ENCODE measurements around the gene SHB.

The SHB gene

GRCh38 chr9:38067859-38068681 is 957 bp downstream of the SHB start:
- peak overlapping the region; percentile 80 for H3K4me3 ChIP-seq (ENCODE audit: low read depth, low read length)
- no peak overlapping the region for H3K9ac ChIP-seq
- no peaks in the 10 kb centered on the region for H3K9me3 ChIP-seq (ENCODE audit: control insufficient read depth, low read length)
- TF ChIP-seq, protein P1, sequence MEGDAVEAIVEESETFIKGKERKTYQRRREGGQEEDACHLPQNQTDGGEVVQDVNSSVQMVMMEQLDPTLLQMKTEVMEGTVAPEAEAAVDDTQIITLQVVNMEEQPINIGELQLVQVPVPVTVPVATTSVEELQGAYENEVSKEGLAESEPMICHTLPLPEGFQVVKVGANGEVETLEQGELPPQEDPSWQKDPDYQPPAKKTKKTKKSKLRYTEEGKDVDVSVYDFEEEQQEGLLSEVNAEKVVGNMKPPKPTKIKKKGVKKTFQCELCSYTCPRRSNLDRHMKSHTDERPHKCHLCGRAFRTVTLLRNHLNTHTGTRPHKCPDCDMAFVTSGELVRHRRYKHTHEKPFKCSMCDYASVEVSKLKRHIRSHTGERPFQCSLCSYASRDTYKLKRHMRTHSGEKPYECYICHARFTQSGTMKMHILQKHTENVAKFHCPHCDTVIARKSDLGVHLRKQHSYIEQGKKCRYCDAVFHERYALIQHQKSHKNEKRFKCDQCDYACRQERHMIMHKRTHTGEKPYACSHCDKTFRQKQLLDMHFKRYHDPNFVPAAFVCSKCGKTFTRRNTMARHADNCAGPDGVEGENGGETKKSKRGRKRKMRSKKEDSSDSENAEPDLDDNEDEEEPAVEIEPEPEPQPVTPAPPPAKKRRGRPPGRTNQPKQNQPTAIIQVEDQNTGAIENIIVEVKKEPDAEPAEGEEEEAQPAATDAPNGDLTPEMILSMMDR (IDR thresholded peaks at IDR 0.05), result no peak
- H3K27me3 ChIP-seq (ENCODE audit: control insufficient read depth, insufficient read depth, low read length), result no peaks in the 10 kb centered on the region
- peak overlapping the region; percentile 77 for H3K27ac ChIP-seq
- H3K4me2 ChIP-seq (ENCODE audit: low read length), result peak overlapping the region; percentile 94
- H3K4me1 ChIP-seq, result peaks cover 2% of the 10 kb centered on the region
- no peaks in the 10 kb centered on the region for H3K36me3 ChIP-seq (ENCODE audit: control insufficient read depth, insufficient read depth, low read length)
- H3K79me2 ChIP-seq, result peaks cover 3% of the 10 kb centered on the region
- peak overlapping the region; percentile 56 for H2AFZ ChIP-seq

DNA sequence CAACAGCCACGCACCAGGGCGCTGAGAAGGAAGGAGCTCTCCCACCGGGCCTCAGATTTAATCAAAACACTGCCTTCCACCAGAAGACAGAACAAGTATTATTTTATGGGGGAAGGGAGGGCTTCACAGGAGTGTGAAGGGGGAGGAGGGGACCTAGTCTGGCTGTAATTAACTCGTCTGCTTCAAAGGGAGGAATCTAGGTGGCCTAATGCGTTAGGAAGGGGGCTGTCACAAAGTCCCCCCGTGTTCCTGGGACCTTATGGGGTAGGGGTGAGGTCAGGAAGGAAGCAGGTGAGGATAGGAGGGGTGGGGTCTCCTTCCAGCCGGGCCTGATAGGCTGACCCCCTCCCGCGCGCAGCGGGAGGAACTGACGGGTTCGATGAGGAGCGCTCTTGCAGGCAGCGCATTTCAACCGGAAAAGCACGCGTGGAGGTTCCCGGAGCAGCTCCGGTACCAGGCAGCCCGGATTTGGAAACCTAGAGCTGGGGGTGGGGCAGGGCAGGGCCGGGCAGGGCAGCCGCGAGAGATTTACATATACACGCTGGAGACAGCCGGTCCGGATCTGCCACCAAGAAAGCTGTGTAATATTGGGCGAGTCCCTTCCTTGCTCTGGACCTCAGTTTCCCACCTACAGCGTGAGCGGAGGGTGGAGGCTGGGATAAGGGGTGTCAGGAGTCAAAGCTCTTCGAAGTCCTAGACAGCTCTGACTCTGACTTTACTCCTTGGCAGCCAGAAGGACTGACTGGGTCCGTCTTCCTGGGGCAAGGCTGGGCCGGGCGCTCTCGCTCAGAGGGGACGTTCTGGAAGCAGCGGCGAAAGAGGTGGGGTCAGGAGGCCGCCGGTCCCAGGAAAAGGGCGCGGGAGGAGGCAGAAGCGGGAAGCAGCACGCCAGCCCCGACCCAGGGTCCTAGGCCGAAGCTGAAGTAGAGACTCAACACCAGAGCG is 1.8 kb downstream of the SHB start:
- H3K4me1 ChIP-seq, result peaks cover 7% of the 10 kb centered on the region
- no peaks in the 10 kb centered on the region for H3K27me3 ChIP-seq (ENCODE audit: control insufficient read depth, insufficient read depth, low read length)

GRCh38 chr9:38066197-38066913 is 2.7 kb downstream of the SHB start:
- H3K27me3 ChIP-seq (ENCODE audit: control insufficient read depth, insufficient read depth, low read length), result no peaks in the 10 kb centered on the region
- peak overlapping the region; percentile 77 for H3K27ac ChIP-seq
- no peaks in the 10 kb centered on the region for H3K36me3 ChIP-seq (ENCODE audit: control insufficient read depth, insufficient read depth, low read length)
- peaks cover 12% of the 10 kb centered on the region for H3K4me1 ChIP-seq
- peak overlapping the region; percentile 56 for H2AFZ ChIP-seq
- H3K9ac ChIP-seq, result no peak overlapping the region
- H3K4me2 ChIP-seq (ENCODE audit: low read length), result peak overlapping the region; percentile 94
- TF ChIP-seq, protein P1 (IDR thresholded peaks at IDR 0.05), result peak; percentile 24
- H3K9me3 ChIP-seq (ENCODE audit: control insufficient read depth, low read length), result no peaks in the 10 kb centered on the region
- peaks cover 3% of the 10 kb centered on the region for H3K79me2 ChIP-seq
- peak overlapping the region; percentile 80 for H3K4me3 ChIP-seq (ENCODE audit: low read depth, low read length)

More for the DNA sequence above, 1.8 kb downstream of the SHB start:
- TF ChIP-seq, protein P1 (IDR thresholded peaks at IDR 0.05), result no peak
- peak overlapping the region; percentile 80 for H3K4me3 ChIP-seq (ENCODE audit: low read depth, low read length)
- H2AFZ ChIP-seq, result peak overlapping the region; percentile 56
- no peaks in the 10 kb centered on the region for H3K36me3 ChIP-seq (ENCODE audit: control insufficient read depth, insufficient read depth, low read length)
- no peaks in the 10 kb centered on the region for H3K9me3 ChIP-seq (ENCODE audit: control insufficient read depth, low read length)
- no peak overlapping the region for H3K9ac ChIP-seq
- H3K27ac ChIP-seq, result peak overlapping the region; percentile 77
- peak overlapping the region; percentile 94 for H3K4me2 ChIP-seq (ENCODE audit: low read length)
- peaks cover 3% of the 10 kb centered on the region for H3K79me2 ChIP-seq

DNA sequence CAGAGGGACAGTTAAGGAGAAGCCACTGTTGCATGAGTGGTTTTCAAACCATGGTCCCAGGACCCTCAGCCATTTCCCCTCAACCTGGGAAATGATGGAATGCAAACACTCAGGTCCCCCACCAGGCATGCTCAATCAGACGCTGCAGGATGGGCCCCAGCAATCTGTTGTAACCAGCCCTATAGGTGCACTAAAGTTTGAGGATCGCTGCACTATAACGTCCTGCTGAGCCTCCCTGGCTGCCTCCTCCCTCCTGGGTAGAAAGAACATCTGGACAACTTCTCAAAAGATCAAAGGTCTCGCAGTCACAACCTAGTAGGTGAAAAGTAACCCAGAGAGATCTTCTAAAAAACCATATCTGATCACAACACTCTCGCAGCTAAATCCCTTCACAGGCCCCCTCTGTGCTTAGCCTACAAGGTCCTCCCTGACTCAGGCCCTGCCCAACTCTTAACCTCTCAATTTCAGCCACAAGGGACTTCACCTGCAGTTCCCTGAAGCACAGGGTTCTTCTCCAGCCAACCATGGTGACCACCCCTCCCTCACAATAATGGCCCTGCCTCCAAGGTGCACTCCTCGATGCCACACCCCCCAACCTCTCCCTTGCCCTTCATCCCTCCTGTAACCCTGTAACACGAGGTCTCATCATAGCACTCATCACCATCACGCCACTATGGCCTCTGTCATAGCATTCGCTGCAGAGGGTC is 3.5 kb downstream of the SHB start:
- Histone ChIP-seq H2AFZ (no peak overlapping the region), H3K4me1 (peaks cover 16% of the 10 kb centered on the region), H3K36me3 (ENCODE audit: control insufficient read depth, insufficient read depth, low read length) (no peaks in the 10 kb centered on the region), H3K9ac (no peak overlapping the region), H3K9me3 (ENCODE audit: control insufficient read depth, low read length) (no peaks in the 10 kb centered on the region), H3K4me3 (ENCODE audit: low read depth, low read length) (no peak overlapping the region), H3K79me2 (peaks cover 3% of the 10 kb centered on the region), H3K4me2 (ENCODE audit: low read length) (no peak overlapping the region), H3K27me3 (ENCODE audit: control insufficient read depth, insufficient read depth, low read length) (no peaks in the 10 kb centered on the region), H3K27ac (peak overlapping the region; percentile 24)
- TF ChIP-seq, protein P1 (IDR thresholded peaks at IDR 0.05), result no peak

Data from parathyroid adenoma (tissue), 2 donors.